Psoas muscle (tissue), 8 donors: ENCODE results near the gene ZNF331. TPM values are rescaled to one million over a fixed set of nuclear protein-coding genes. Genes with fewer than 3 reads are reported as not detected.

Experiments used
- ATAC-seq, 4 donors: fragments of 200-7000 bp; cut with Tn5 transposase; one replicate each; pipeline ENCODE4 v1.9.1; 2020; ENCODE audit warnings: moderate library complexity in 3 of 4, mild to moderate bottlenecking in 2 of 4
- DNase-seq, 2 donors: peaks; one replicate each; pipeline ENCODE4 v3.0.0-alpha.2; 2020
- H3K27ac ChIP-seq: fragments of 200-600 bp; one replicate; pipeline ENCODE4 v1.8.0; 2022
- H3K27me3 ChIP-seq, 3 donors: fragments of 200-600 bp in 1 of 3; one replicate each; pipeline versions ENCODE4 v1.6.1 to v1.8.0; 2013 to 2022; ENCODE audit warnings: low read length in 2 of 3, mild to moderate bottlenecking in 2 of 3, moderate library complexity in 1 of 3; ENCODE audit not compliant: insufficient read depth in 3 of 3
- H3K36me3 ChIP-seq, 2 donors: fragments of 200-600 bp in 1 of 2; one replicate each; pipeline versions ENCODE4 v1.6.1 to v1.8.0; 2013 to 2022; ENCODE audit warnings: low read depth in 1 of 2, mild to moderate bottlenecking in 1 of 2, moderate library complexity in 1 of 2; ENCODE audit not compliant: insufficient read depth in 1 of 2
- H3K4me1 ChIP-seq: fragments of 200-600 bp; one replicate; pipeline ENCODE4 v1.8.0; 2022
- H3K4me3 ChIP-seq: fragments of 200-600 bp; one replicate; pipeline ENCODE4 v1.8.0; 2022; ENCODE audit warnings: mild to moderate bottlenecking
- H3K9me3 ChIP-seq: fragments of 200-600 bp; one replicate; pipeline ENCODE4 v1.8.0; 2022
- WGBS, 3 donors: extraction: QIAGEN DNeasy Blood & Tissue Kit; methylation state at CpG; one replicate each; pipeline versions ENCODE4 v1.1.6 to v1.1.7; 2013; 5-methylcytosine and 5-hydroxymethylcytosine counted together
- intact Hi-C, 2 donors: fragments of 100-400 bp; cut with DNase I; formaldehyde crosslinking; loops; one replicate each; pipeline versions ENCODE4 v1.11.0 to v1.14.2; 2022
- polyA plus RNA-seq, 3 donors: library from polyadenylated mRNA; stranded (reverse); fragments of 200-250 nt; gene quantifications; one replicate each; pipeline ENCODE4 v1.2.3, GENCODE V29; 2013
- total RNA-seq, 4 donors: library from RNA; stranded (reverse); fragmentation: NEBNext Ultra II Directional in 2 of 4; extraction: Animal tissue kit (Norgen Biotek cat#: 25700) in 2 of 4; gene quantifications; one replicate each; pipeline versions ENCODE4 v1.2.1 to v1.2.4, GENCODE V29; 2021 to 2023
- TF ChIP-seq, protein P1 (sequence below): fragments of 200-600 bp; IDR thresholded peaks from one replicate; pipeline ENCODE4 v1.8.0; 2022; ENCODE audit warnings: antibody characterized with exemption
- donor health status: healthy with polysubstance abuse.
- donor health status: DM: no; HTN: no; CAD: no; lungs with moderate emphysema.
- donor health status: Bipolar disorder and iron deficiency.
- donor health status: healthy.
- donor health status: DM: yes; HTN: yes; CAD: no.
- donor health status: DM: no; HTN: no; CAD: no.
- donor health status: DM: no; HTN: no; CAD: no.
- donor health status: DM: yes; HTN: yes; CAD: no.

The ZNF331 gene
- total and polyA plus RNA-seq, 7 donors, result 3.8 to 29.0 (median 8.7) TPM

DNA sequence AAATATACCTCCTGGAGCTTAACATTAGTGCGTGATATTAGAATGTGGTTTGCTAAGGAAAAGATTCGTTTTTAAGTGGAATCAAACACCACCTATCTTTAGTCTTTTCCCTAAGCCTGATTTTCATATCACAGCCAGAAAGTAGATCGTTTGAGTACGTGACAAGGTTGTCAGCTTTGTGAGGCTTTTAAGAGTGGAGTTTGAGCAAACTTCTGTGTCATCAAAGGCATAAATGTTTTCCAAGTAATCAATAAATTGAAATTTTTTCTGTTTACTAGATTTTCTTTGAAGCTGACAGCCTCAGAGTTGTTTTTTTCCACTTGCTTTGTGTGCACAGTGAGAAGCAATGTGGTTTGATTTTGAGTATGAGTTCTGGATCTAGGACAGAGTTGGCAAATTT lies 6.5 kb upstream of the ZNF331 start:
- Histone ChIP-seq H3K36me3 (no peaks in the 10 kb centered on the region), H3K9me3 (peaks cover under 1% of the 10 kb centered on the region), H3K4me1 (no peaks in the 10 kb centered on the region), H3K4me3 (no peak overlapping the region), H3K27ac (no peak overlapping the region), H3K27me3 (no peaks in the 10 kb centered on the region)
- TF ChIP-seq, protein P1, sequence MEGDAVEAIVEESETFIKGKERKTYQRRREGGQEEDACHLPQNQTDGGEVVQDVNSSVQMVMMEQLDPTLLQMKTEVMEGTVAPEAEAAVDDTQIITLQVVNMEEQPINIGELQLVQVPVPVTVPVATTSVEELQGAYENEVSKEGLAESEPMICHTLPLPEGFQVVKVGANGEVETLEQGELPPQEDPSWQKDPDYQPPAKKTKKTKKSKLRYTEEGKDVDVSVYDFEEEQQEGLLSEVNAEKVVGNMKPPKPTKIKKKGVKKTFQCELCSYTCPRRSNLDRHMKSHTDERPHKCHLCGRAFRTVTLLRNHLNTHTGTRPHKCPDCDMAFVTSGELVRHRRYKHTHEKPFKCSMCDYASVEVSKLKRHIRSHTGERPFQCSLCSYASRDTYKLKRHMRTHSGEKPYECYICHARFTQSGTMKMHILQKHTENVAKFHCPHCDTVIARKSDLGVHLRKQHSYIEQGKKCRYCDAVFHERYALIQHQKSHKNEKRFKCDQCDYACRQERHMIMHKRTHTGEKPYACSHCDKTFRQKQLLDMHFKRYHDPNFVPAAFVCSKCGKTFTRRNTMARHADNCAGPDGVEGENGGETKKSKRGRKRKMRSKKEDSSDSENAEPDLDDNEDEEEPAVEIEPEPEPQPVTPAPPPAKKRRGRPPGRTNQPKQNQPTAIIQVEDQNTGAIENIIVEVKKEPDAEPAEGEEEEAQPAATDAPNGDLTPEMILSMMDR, result no peak
- no peak for DNase-seq
- ATAC-seq, result no peak
- intact Hi-C loops, result no loop called here
- WGBS, 3 donors, result 85 to 94% (median 87%) methylated on average over 4 of the region's 4 CpGs

GRCh38 chr19:53532362-53532761 lies 5.6 kb upstream of the ZNF331 start:
- WGBS, 3 donors, result 99 to 100% (median 100%) methylated on average over 1 of the region's 1 CpG
- ATAC-seq (no peak), DNase-seq (no peak)
- H3K27me3 ChIP-seq, result no peaks in the 10 kb centered on the region
- intact Hi-C loops, result no loop called here
- TF ChIP-seq, protein P1, result no peak
- no peaks in the 10 kb centered on the region for H3K36me3 ChIP-seq
- no peaks in the 10 kb centered on the region for H3K4me1 ChIP-seq
- H3K9me3 ChIP-seq, result no peaks in the 10 kb centered on the region
- no peak overlapping the region for H3K27ac ChIP-seq
- H3K4me3 ChIP-seq, result no peak overlapping the region

DNA sequence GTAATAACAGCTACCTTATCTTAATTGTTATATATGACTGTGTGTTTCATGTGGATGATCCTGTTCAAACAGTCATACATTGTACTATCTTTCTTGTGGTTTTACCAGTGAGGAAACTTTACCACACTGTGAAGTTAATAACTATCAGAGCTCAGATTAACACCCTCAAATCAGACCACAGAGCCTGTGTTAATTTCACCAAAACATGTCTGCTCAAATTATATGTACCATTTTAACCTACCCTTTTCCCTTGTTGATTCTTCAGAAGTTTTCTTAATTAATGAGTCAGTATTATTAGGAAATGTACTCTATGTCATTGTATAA lies 1.8 kb upstream of the ZNF331 start:
- Histone ChIP-seq H3K27me3 (no peaks in the 10 kb centered on the region), H3K4me1 (no peaks in the 10 kb centered on the region), H3K4me3 (no peak overlapping the region), H3K9me3 (no peaks in the 10 kb centered on the region), H3K27ac (no peak overlapping the region), H3K36me3 (peaks cover 0 to 12% of the 10 kb centered on the region in 2 donors)
- TF ChIP-seq, protein P1, result no peak
- DNase-seq (no peak), ATAC-seq (no peak)
- intact Hi-C loops, result no loop called here

- TF ChIP-seq, protein P1, result no peak
- H3K4me1 ChIP-seq, result no peaks in the 10 kb centered on the region
- intact Hi-C loops, result no loop called here
- peak overlapping the region; percentile 70 for H3K4me3 ChIP-seq
- 53 to 68% (median 61%) methylated on average over 11 of the region's 11 CpGs for WGBS, 3 donors
- ATAC-seq (peak in 2 of 4 donors; percentile 5 to 10), DNase-seq (no peak)
- peaks cover 0 to 17% of the 10 kb centered on the region in 2 donors for H3K36me3 ChIP-seq
- no peaks in the 10 kb centered on the region for H3K9me3 ChIP-seq
- H3K27me3 ChIP-seq, result no peaks in the 10 kb centered on the region
- H3K27ac ChIP-seq, result peak overlapping the region; percentile 81
Observed at GRCh38 chr19:53537121-53537520, 824 bp upstream of the ZNF331 start.

GRCh38 chr19:53538378-53539109 lies 599 bp downstream of the ZNF331 start:
- TF ChIP-seq, protein P1, result no peak
- H3K9me3 ChIP-seq, result no peaks in the 10 kb centered on the region
- ATAC-seq (peak; percentile 17 to 33 (median 28)), DNase-seq (no peak)
- H3K4me1 ChIP-seq, result no peaks in the 10 kb centered on the region
- peak overlapping the region; percentile 81 for H3K27ac ChIP-seq
- 56 to 64% (median 56%) methylated on average over 36 of the region's 36 CpGs for WGBS, 3 donors
- no peaks in the 10 kb centered on the region for H3K27me3 ChIP-seq
- intact Hi-C loops, result no loop called here
- peak overlapping the region; percentile 70 for H3K4me3 ChIP-seq
- H3K36me3 ChIP-seq, result peaks cover 0 to 20% of the 10 kb centered on the region in 2 donors
